Measurements from ENCODE around the gene SLC3A2.
"Not testable (repeated sequence)": the region's sequence is repeated elsewhere in the genome, so short reads cannot be mapped to it uniquely, and the experiment has no call there.

SLC3A2 gene

DNA sequence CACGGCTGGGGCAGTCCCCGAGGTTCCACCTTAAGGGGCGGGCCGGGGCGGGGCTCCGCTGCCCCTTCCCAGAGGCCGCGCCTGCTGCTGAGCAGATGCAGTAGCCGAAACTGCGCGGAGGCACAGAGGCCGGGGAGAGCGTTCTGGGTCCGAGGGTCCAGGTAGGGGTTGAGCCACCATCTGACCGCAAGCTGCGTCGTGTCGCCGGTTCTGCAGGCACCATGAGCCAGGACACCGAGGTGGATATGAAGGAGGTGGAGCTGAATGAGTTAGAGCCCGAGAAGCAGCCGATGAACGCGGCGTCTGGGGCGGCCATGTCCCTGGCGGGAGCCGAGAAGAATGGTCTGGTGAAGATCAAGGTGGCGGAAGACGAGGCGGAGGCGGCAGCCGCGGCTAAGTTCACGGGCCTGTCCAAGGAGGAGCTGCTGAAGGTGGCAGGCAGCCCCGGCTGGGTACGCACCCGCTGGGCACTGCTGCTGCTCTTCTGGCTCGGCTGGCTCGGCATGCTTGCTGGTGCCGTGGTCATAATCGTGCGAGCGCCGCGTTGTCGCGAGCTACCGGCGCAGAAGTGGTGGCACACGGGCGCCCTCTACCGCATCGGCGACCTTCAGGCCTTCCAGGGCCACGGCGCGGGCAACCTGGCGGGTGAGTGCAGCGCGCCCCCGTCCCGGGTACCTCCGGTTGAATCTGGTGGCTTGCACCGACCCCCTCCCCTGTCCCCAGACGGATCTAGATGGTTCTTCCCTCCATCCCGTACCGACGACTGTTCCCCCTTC is at the start of gene SLC3A2:
Gene SLC3A2 (plus strand): TSS at position 94 of the 776 bp plus-strand sequence. CDS start 128 bp downstream, at position 222.
- Histone ChIP-seq H3K9me3 (ENCODE audit: low read length) (no peaks in the 10 kb centered on the region), H3K27me3 (ENCODE audit: control insufficient read depth in 1 of 2, insufficient read depth in 2 of 2, low read length in 2 of 2) (no peaks in the 10 kb centered on the region), H3K36me3 (ENCODE audit: insufficient read depth, low read length) (peaks cover 34% of the 10 kb centered on the region), H3K4me3 (ENCODE audit: low read depth in 1 of 2, low read length in 2 of 2) (peak within 1 kb of the TSS; percentile 80 to 90), H3K4me1 (ENCODE audit: insufficient read depth, low read length) (peaks cover 38% of the 10 kb centered on the region), H3K9ac (ENCODE audit: low read length) (peak within 1 kb of the TSS; percentile 93), H3K27ac (ENCODE audit: low read depth, low read length) (peak within 1 kb of the TSS; percentile 100)

DNA sequence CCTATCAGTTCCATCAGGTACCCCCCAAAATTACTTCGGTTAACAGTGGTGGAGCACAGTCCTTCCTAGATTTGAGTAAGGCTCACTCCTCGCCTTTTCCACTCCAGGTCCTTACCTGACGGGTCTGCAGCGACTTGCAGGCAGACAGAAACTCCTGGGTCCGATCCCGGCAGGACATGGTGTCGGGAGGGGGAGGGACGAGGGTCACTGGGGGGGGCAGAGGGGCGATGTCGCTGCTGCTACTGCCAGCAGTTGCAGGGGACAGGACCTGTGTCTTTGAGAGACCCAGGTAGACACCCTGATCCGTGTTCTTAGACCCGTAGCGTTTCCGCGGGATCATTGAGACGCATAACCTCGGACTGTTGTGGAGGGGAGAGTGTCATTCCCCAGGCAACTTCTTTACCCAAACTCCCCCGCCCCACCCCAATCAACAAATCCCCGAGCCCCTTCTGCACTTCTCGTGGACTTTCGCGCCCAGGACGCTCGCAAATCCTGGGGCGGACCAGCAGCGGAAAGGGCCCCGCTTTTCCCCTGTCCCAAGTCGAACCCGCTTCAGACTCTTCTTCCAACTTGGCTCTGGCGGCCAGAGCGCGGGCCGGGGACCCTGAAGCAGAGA is 49.7 kb upstream of the SLC3A2 start:
- H3K4me3 ChIP-seq (ENCODE audit: low read depth in 1 of 2, low read length in 2 of 2), result peak overlapping the region; percentile 85 to 93
- peaks cover 45% of the 10 kb centered on the region for H3K36me3 ChIP-seq (ENCODE audit: insufficient read depth, low read length)
- no peaks in the 10 kb centered on the region for H3K9me3 ChIP-seq (ENCODE audit: low read length)
- H3K9ac ChIP-seq (ENCODE audit: low read length), result peak overlapping the region; percentile 94
- peaks cover 28% of the 10 kb centered on the region for H3K4me1 ChIP-seq (ENCODE audit: insufficient read depth, low read length)
- H3K27ac ChIP-seq (ENCODE audit: low read depth, low read length), result peak overlapping the region; percentile 97
- no peaks in the 10 kb centered on the region for H3K27me3 ChIP-seq (ENCODE audit: control insufficient read depth in 1 of 2, insufficient read depth in 2 of 2, low read length in 2 of 2)

DNA sequence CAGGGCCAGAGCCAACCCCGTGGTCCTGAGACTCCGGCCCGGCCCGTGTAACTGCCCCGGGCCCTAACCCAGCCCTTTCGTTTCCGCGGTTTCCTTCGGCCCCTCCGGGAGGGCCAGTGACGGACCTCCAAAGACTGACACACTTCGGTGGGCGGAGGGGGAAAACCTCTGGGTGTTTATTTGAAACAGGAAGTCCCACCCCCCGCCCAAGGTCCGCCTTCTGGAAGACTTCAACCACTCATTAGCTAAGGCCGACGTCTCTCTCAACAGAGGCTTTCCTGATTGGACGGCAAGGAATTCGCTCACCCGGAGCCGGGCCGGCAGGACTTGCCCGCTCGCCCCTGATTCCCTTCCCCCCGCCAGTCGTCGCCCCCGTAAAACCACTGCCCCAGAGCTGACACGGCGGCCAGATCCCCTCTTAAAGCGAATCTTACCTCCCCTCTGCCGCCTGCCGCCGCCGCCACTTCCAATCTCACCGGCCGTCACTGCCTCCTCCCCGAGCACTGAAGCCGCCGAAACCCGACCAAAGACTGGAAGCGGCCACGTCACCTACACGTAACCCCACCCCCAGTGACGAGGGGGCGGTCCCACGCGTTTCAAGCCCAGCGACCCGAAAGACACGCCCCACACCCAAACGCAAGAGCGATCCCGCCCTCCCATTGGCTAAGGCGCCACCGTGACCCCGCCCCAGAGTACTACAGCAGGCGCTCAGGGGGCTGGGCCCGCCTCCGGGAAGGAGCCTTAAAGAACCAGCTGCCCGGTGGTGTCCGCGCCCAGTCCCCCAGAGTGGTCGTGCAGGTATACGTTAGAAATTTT is 49.0 kb upstream of the SLC3A2 start, which contains the start of gene STX5:
Gene STX5 (minus strand): TSS at position 532 of the 816 bp plus-strand sequence. CDS start 808 bp downstream, outside the sequence.
- Histone ChIP-seq H3K36me3 (ENCODE audit: insufficient read depth, low read length) (peaks cover 49% of the 10 kb centered on the region), H3K27ac (ENCODE audit: low read depth, low read length) (peak within 1 kb of the TSS; percentile 97), H3K27me3 (ENCODE audit: control insufficient read depth in 1 of 2, insufficient read depth in 2 of 2, low read length in 2 of 2) (no peaks in the 10 kb centered on the region), H3K9ac (ENCODE audit: low read length) (peak within 1 kb of the TSS; percentile 94), H3K4me1 (ENCODE audit: insufficient read depth, low read length) (peaks cover 28% of the 10 kb centered on the region), H3K4me3 (ENCODE audit: low read depth in 1 of 2, low read length in 2 of 2) (peak within 1 kb of the TSS; percentile 85 to 93), H3K9me3 (ENCODE audit: low read length) (no peaks in the 10 kb centered on the region)

DNA sequence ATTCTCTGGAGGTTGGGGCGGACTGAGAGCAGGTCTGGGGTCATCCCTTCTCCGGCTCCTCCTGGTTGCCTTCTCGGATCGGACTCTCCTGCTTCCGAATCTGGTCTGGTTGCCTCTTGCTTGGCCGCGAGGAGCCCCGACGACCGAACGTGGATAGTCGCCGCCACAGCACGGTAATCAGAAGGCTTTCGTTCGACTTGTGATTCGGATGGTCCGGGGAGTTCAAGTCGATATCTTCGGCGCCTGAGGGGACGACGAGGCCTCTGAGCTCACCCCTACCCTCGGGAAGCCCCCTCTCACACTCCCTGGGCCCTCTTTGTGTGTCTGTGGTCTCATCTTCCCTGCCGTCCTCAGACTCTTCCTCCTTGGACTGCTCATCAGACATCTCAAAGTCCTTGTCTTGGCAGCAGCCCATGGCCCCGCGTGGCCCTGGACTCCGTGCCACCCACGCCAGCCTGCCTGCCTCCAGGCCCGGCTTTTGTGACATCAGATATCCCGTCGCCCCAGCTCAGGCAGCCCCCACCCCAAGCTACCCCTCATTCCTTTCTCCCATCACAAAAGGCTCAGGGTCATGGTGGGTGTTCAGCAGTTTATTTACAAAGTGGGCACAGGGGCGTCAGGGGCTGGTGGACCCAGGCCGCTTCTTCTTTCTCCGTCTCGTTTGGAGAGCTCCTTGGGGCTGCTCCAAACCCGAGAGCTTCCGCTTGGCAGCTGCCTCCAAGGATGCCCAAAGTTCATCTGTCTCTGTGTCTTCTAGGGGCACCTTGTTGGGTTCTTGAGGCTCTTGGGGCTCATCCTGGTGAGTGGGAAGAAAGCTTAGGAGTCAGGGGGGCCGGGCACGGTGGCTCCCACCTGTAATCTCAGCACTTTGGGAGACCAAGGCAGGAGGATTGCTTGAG is 48.1 kb upstream of the SLC3A2 start, which contains the start of gene TEX54:
Gene TEX54 (minus strand): TSS at position 506 of the 899 bp plus-strand sequence.
- Histone ChIP-seq H3K4me3 (ENCODE audit: low read depth in 1 of 2, low read length in 2 of 2) (peak within 1 kb of the TSS; percentile 85 to 93), H3K4me1 (ENCODE audit: insufficient read depth, low read length) (peaks cover 28% of the 10 kb centered on the region), H3K27me3 (ENCODE audit: control insufficient read depth in 1 of 2, insufficient read depth in 2 of 2, low read length in 2 of 2) (no peaks in the 10 kb centered on the region), H3K9me3 (ENCODE audit: low read length) (no peaks in the 10 kb centered on the region), H3K27ac (ENCODE audit: low read depth, low read length) (peak within 1 kb of the TSS; percentile 97), H3K36me3 (ENCODE audit: insufficient read depth, low read length) (peaks cover 41% of the 10 kb centered on the region), H3K9ac (ENCODE audit: low read length) (peak within 1 kb of the TSS; percentile 94)

DNA sequence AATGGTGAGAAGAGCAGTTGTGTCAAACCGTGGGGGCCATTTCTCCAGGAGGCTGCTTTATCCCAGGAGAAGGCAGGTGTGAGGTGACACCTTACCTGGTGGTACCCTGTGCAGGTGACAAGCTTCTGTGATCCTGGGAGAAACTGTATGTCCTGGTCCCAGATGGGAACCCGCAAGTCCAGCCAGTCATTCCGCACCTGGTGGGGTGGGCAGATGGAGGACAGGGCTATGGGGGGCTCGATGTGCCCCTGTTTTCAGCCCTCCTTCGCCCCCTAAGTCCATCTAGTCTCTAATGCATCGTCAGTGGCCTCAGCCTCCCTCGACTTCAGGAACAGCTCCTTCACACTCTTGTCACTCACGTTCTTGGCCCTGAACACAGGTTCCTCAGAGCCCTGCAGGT is 45.4 kb upstream of the SLC3A2 start:
- H3K27me3 ChIP-seq (ENCODE audit: control insufficient read depth in 1 of 2, insufficient read depth in 2 of 2, low read length in 2 of 2), result no peaks in the 10 kb centered on the region
- H3K4me1 ChIP-seq (ENCODE audit: insufficient read depth, low read length), result peaks cover 20% of the 10 kb centered on the region
- no peaks in the 10 kb centered on the region for H3K9me3 ChIP-seq (ENCODE audit: low read length)
- H3K9ac ChIP-seq (ENCODE audit: low read length), result no peak overlapping the region
- no peak overlapping the region for H3K27ac ChIP-seq (ENCODE audit: low read depth, low read length)
- H3K4me3 ChIP-seq (ENCODE audit: low read depth in 1 of 2, low read length in 2 of 2), result no peak overlapping the region
- H3K36me3 ChIP-seq (ENCODE audit: insufficient read depth, low read length), result peaks cover 34% of the 10 kb centered on the region

DNA sequence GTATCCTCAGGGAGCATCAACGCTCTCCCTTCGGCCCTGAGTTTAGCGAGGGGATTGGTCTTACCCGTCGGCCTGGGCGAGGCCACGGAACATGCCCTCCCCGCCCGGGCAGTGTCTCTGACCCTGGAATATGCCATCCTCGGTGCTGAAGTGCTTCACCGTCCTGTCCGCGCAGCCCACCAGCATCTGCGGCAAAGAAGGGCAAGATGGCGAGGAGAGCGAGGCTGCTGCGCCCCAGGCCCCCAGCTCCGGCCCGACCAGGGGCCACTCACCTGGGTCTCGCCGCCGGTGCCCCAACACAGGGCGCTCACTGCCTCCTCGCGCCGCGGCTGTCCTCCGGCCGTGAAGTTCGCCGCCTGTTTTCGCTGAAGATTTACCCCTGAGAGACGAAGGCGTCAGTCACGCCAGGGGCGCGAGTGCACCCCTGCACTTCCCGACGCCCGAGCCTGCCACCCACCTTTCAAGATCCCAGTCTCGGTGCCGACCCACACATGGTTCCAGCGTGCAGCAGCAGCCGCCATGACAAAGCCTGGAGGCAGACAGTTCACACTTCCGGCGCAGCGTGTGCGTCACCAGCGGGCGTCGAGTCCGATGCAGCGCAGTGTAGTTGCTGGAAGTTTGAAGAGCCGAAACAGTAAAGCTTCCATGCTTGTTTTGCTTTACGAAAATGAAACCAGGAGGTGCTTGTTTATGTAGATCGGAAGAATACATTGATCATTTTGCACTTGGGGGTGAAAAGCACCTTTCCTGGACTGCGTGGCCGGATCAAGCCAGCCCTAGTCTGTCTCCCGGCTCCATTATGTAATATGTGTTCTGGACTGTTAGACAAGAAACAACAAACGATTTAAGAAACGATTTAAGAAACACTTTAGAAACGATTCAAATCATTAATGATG is 41.4 kb upstream of the SLC3A2 start, which contains the start of gene WDR74:
Gene WDR74 (minus strand): TSS at position 541 of the 896 bp plus-strand sequence. CDS start 20 bp downstream, at position 521.
- peak within 1 kb of the TSS; percentile 81 for H3K9ac ChIP-seq (ENCODE audit: low read length)
- H3K9me3 ChIP-seq (ENCODE audit: low read length), result no peaks in the 10 kb centered on the region
- peak within 1 kb of the TSS; percentile 100 for H3K27ac ChIP-seq (ENCODE audit: low read depth, low read length)
- H3K4me1 ChIP-seq (ENCODE audit: insufficient read depth, low read length), result peaks cover 5% of the 10 kb centered on the region
- peak within 1 kb of the TSS; percentile 90 to 96 for H3K4me3 ChIP-seq (ENCODE audit: low read depth in 1 of 2, low read length in 2 of 2)
- peaks cover 25% of the 10 kb centered on the region for H3K36me3 ChIP-seq (ENCODE audit: insufficient read depth, low read length)
- no peaks in the 10 kb centered on the region for H3K27me3 ChIP-seq (ENCODE audit: control insufficient read depth in 1 of 2, insufficient read depth in 2 of 2, low read length in 2 of 2)

DNA sequence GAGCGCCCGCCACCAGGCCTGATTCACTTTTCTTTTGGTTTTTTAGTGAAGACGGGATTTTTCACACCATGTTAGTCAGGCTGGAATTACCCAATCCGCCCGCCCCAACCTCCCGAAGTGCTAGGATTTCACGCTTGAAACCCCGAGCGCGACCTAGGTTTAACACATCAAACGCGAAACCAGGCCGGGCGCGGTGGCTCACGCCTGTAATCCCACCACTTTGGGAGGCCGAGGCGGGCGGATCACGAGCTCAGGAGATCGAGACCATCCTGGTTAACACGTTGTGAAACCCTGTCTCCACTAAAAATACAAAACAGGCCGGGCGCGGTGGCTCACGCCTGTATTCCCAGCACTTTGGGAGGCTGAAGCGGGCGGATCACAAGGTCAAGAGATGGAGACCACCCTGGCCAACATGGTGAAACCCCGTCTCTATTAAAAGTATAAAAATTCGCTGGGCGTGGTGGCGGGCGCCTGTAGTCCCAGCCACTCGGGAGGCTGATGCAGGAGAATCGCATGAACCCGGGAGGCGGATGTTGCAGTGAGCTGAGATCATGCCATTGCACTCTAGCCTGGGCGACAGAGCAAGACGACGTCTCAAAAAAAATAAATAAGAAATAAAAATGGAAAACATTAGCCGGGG is 39.9 kb upstream of the SLC3A2 start:
- H3K4me3 ChIP-seq (ENCODE audit: low read depth in 1 of 2, low read length in 2 of 2), result peak overlapping the region; percentile 24 to 90
- peak overlapping the region; percentile 100 for H3K27ac ChIP-seq (ENCODE audit: low read depth, low read length)
- not testable (repeated sequence) for H3K9me3 ChIP-seq (ENCODE audit: low read length); H3K27me3 ChIP-seq (ENCODE audit: control insufficient read depth in 1 of 2, insufficient read depth in 2 of 2, low read length in 2 of 2); H3K4me1 ChIP-seq (ENCODE audit: insufficient read depth, low read length); H3K36me3 ChIP-seq (ENCODE audit: insufficient read depth, low read length)
- H3K9ac ChIP-seq (ENCODE audit: low read length), result peak overlapping the region; percentile 81

DNA sequence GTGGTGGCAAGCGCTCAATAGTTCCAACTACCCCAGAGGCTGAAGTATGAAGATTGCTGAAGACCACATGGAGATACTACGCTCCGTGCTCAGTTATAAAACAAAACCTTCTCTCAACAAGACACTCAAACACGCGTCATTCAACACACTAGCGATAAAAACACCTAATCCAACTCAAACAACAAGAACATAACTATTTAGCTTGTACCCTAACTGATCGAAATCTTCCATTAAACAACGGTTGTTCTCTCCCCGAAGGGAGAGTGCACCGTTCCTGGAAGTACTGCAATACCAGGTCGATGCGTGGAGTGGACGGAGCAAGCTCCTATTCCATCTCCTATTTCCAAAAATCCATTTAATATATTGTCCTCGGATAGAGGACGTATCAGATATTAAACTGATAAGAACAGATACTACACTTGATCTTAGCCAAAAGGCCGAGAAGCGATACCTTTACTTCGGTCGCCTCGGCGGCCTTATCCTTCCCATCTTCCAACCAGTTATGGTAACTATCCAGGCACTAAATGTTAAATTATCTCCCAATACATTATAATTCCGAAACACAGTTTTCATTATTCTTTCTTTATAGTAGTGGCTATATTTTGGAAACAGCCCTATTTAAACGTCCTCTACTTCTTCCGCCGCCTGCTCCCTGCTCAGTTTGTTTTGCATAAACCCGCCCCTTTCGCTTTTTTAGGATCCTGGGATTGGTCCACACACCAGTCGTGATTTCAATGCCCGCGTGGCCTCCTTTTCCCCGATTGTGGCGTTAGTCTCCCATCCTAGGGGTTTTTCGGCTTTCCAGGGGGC is 39.1 kb upstream of the SLC3A2 start:
- peaks cover 3% of the 10 kb centered on the region for H3K36me3 ChIP-seq (ENCODE audit: insufficient read depth, low read length)

DNA sequence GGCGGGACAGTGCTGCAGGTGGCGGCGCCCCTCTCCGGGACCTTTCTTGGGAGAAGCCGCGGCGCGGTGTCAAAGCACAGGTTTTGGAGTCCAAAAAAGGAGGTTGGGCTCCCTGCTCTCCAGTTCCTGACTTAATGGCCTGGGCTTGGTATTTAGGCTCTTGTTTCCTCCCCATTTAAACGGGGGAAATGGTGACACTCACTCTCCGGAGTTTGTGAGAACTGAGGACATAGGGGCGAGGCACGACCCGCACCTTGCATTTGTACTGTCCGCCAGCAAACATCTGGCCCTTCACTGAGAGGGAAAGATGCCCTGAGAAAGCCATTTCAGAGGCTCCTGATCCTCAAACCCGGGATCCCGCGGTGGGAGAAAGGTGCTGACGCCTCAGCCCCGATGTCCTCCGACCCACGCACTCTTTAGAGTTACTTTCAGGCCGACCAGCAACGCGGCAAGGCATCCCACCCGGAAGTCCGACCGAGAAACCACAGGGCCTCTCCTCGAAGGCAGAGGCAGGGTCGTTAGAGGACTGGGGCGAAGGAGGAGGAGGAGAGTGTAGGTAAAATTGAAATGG is 38.4 kb upstream of the SLC3A2 start:
- H3K9ac ChIP-seq (ENCODE audit: low read length), result peak overlapping the region; percentile 85
- no peaks in the 10 kb centered on the region for H3K9me3 ChIP-seq (ENCODE audit: low read length)
- peak overlapping the region; percentile 88 for H3K27ac ChIP-seq (ENCODE audit: low read depth, low read length)
- no peaks in the 10 kb centered on the region for H3K27me3 ChIP-seq (ENCODE audit: control insufficient read depth in 1 of 2, insufficient read depth in 2 of 2, low read length in 2 of 2)
- H3K4me1 ChIP-seq (ENCODE audit: insufficient read depth, low read length), result peaks cover 5% of the 10 kb centered on the region
- H3K36me3 ChIP-seq (ENCODE audit: insufficient read depth, low read length), result no peaks in the 10 kb centered on the region
- peak overlapping the region; percentile 34 to 63 for H3K4me3 ChIP-seq (ENCODE audit: low read depth in 1 of 2, low read length in 2 of 2)

More for the DNA sequence above, 39.1 kb upstream of the SLC3A2 start:
- Histone ChIP-seq H3K4me1 (ENCODE audit: insufficient read depth, low read length) (peaks cover 5% of the 10 kb centered on the region), H3K9ac (ENCODE audit: low read length) (peak overlapping the region; percentile 85), H3K27me3 (ENCODE audit: control insufficient read depth in 1 of 2, insufficient read depth in 2 of 2, low read length in 2 of 2) (no peaks in the 10 kb centered on the region), H3K9me3 (ENCODE audit: low read length) (no peaks in the 10 kb centered on the region), H3K4me3 (ENCODE audit: low read depth in 1 of 2, low read length in 2 of 2) (peak overlapping the region; percentile 34 to 90), H3K27ac (ENCODE audit: low read depth, low read length) (peak overlapping the region; percentile 100)

Measured in muscle layer of colon (tissue), 2 donors.